GM12892 (cell line): ENCODE measurements around the gene PTPRK.

Experiments
- DNase-seq: peaks from one replicate; pipeline ENCODE4 v3.0.0; 2011; ENCODE audit not compliant: insufficient read length
- FAIRE-seq: peaks from 2 replicates; lab custom pipeline; 2011; peaks lifted over from hg19 to GRCh38; lab: Jason Lieb, UNC
- POLR2A ChIP-seq: IDR thresholded peaks from 2 replicates; pipeline ENCODE4 v1.6.1; 2011; ENCODE audit warnings: low read depth, low read length, control low read depth
- POLR2AphosphoS5 ChIP-seq: IDR thresholded peaks from 2 replicates; pipeline ENCODE4 v1.6.1; 2011; ENCODE audit warnings: low read depth, low read length, control low read depth
- TAF1 ChIP-seq: IDR thresholded peaks from 2 replicates; pipeline ENCODE4 v1.6.1; 2011; ENCODE audit warnings: low read depth, mild to moderate bottlenecking, control low read depth, low read length, borderline replicate concordance

The PTPRK gene

DNA sequence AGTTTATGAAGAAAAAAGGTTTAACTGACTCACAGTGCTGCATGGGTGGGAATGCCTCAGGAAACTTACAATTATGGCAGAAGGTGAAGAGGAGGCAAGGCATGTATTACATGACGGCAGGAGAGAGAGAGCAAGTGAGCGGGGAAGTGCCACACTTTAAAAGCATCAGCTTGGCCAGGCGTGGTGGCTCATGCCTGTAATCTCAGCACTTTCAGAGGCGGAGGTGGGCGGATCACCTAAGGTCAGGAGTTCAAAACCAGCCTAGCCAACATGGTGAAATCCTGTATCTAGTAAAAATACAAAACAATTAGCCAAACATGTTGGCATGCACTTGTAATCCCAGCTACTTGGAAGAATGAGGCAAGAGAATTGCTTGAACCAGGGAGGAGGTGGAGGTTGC is 406.2 kb downstream of the PTPRK start:
- FAIRE-seq, result no peak
- no peak for DNase-seq
- TF ChIP-seq TAF1 (no peak), POLR2AphosphoS5 (no peak), POLR2A (no peak)

- no peak for FAIRE-seq
- TF ChIP-seq TAF1 (no peak), POLR2A (no peak), POLR2AphosphoS5 (no peak)
- no peak for DNase-seq
Measured at GRCh38 chr6:128112494-128112893, 407.9 kb downstream of the PTPRK start.

- DNase-seq (no peak), FAIRE-seq (no peak)
- no peak for TF ChIP-seq POLR2A
- no peak for TF ChIP-seq TAF1
- TF ChIP-seq POLR2AphosphoS5, result no peak
Measured at GRCh38 chr6:128111096-128111495, 409.3 kb downstream of the PTPRK start.

DNA sequence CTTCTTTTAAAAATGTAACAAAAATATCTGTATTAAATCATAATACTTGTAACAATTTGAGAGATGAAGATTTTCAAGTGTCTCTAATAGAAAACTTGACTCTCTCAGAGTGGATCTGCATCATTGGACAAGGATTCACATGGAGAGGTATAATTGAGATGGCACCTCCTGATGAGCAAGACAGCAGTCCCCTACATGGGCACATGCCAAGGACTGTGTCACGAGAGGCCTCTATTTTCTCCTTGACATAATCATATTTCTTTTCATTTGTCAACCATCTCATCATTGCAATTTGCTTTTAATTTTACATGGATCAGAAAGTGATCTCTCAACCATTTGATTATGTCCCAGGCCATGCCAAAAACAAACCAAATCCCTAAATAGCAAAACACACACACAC is 412.7 kb downstream of the PTPRK start:
- TF ChIP-seq POLR2AphosphoS5, result no peak
- no peak for TF ChIP-seq TAF1
- TF ChIP-seq POLR2A, result no peak
- FAIRE-seq (no peak), DNase-seq (no peak)

DNA sequence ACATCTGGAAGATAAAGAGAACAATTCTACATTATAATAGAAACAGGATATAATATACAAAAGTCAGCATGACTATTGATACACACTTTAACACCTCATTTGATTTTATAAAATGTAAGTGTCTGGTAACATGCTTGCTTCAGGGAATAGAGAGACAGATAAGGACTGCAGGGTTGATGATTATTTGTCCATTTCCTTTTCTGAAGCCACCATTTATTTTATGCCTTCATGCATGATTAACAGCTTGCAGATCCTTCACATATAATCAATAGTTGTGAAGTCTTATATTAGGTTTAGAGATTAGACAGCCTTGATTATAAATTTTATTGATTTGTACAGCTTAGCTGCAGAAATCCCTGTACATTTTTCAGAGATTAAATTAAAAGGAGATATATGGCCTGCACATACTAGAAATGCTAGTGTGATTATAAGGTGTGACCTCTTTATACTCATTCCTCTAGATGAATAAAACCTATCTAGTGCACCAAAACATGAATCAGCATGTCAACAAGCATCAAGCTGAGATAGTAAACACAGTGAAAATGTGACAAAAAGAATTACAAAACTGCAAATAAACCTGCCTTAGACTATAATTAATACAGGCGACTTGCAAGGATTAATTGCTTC is 420.7 kb downstream of the PTPRK start:
- FAIRE-seq (no peak), DNase-seq (no peak)
- TF ChIP-seq TAF1 (no peak), POLR2AphosphoS5 (no peak), POLR2A (no peak)

DNA sequence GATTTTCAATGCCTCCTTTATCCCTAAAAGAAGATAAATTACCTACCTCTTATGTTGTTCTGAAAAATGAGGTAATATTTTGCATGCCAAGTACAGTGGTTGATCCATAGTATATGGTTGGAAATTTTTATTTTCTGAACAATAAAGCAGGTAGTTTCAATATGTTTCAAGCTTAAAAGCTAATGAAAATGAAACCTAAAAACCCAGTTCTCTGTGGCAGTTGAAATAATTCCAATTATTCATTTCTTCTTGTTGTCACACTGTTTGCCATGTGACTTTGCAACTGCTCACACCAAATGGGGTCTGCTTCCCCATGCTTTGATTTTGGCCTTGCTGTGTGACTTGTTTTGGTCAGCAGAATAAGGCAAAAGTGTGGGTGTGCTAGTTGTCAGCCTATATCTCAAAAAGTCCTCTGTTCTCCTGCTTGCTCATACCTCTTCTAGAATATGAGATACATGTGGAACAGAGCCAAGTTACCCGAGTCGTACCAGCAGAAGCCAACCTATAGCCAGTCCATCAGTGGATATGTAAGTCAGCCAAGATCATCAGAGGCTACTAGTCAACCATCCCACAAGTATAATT is 422.3 kb downstream of the PTPRK start:
- DNase-seq, result no peak
- no peak for TF ChIP-seq POLR2AphosphoS5
- TF ChIP-seq TAF1, result no peak
- TF ChIP-seq POLR2A, result no peak
- peak; percentile 42 for FAIRE-seq

DNA sequence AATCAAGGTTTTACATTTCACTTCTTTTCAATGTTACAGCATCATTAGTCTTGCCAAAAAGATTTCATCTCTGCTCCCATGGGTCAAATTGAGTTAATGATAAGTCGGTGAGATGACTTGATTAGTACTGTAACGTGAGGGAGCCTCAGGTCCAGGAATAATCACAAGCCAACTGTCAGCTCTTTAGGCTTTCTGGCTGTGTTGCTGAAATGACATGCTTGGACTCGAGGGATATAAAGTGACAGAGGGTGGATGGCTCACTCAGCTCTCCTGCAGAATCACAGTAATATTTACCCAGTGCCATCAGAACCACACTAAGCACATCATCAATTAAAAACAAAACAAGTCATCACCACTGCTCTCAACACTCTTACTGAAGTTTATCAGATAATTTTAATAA is 423.4 kb downstream of the PTPRK start:
- DNase-seq (no peak), FAIRE-seq (no peak)
- TF ChIP-seq TAF1 (no peak), POLR2AphosphoS5 (no peak), POLR2A (no peak)

GRCh38 chr6:128095362-128095761 is 425.0 kb downstream of the PTPRK start:
- no peak for FAIRE-seq

DNA sequence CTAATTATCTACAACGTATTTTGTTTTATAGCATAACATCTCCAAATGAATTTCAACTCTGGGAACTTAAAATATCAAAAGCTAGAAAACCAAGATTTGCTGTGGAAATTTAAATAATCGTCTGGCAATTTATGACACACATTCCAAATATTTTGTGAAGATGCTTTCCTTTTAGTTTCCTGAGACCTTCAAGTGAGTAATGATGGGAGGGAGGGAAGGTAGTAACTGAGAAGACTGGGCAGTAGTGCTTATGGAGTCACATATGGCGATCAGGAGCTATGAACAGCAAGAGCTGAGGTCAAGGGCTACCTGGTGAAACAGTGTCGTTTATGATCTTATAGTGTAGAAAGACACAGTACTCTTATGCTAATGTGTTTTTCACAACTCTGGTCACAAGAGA is 441.4 kb downstream of the PTPRK start:
- TF ChIP-seq POLR2A (no peak), POLR2AphosphoS5 (no peak), TAF1 (no peak)
- DNase-seq, result no peak
- no peak for FAIRE-seq

More at GRCh38 chr6:128095362-128095761, 425.0 kb downstream of the PTPRK start:
- no peak for TF ChIP-seq POLR2AphosphoS5
- no peak for TF ChIP-seq POLR2A
- no peak for TF ChIP-seq TAF1
- no peak for DNase-seq

DNA sequence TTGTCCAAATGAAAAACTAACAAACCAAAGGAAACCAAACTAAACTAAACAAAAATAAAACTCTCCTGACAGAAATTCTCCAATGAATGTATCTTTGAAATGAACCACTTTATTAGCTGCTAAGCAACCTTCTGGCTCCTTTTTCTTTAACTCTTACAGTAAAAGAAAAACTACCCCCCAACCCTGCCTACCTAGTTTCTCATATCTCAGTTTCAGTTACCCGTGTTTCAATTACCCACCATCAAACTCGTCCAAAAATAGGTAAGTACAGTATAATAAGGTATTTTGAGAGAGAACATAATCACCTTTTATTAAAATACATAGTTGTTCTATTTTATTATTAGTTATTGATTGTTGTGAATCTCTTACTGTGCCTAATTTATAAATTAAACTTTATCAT is 442.1 kb downstream of the PTPRK start:
- DNase-seq, result no peak
- FAIRE-seq, result no peak
- TF ChIP-seq POLR2AphosphoS5, result no peak
- no peak for TF ChIP-seq POLR2A

GRCh38 chr6:128076843-128077242 is 443.6 kb downstream of the PTPRK start:
- DNase-seq (no peak), FAIRE-seq (no peak)
- no peak for TF ChIP-seq TAF1

DNA sequence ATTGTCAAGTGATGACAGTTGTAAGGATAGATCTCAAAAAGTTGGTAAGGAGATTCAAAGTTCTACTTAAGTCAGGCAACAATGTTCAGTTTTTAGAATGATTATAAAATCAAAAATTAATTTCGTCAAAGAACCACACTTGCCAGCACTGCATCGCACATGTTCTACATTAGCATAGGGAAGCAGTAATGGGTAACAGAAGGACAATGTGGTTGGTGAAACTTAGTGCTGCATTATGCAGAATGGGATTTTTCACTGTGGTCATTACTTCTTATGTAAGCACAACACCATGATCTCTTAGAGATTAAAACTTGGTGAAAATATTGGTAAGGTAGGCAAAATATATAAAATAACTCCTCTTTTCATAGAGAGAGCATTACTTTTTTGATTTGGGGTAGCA is 445.8 kb downstream of the PTPRK start:
- FAIRE-seq (no peak), DNase-seq (no peak)
- no peak for TF ChIP-seq POLR2AphosphoS5
- no peak for TF ChIP-seq POLR2A
- TF ChIP-seq TAF1, result no peak
